Measurements from ENCODE around the gene MARK3.
A peak's percentile ranks its signal among the peaks of the same experiment; 100 is the strongest.
"Not testable (repeated sequence)": the region's sequence is repeated elsewhere in the genome, so short reads cannot be mapped to it uniquely, and the experiment has no call there.

Gene MARK3

DNA sequence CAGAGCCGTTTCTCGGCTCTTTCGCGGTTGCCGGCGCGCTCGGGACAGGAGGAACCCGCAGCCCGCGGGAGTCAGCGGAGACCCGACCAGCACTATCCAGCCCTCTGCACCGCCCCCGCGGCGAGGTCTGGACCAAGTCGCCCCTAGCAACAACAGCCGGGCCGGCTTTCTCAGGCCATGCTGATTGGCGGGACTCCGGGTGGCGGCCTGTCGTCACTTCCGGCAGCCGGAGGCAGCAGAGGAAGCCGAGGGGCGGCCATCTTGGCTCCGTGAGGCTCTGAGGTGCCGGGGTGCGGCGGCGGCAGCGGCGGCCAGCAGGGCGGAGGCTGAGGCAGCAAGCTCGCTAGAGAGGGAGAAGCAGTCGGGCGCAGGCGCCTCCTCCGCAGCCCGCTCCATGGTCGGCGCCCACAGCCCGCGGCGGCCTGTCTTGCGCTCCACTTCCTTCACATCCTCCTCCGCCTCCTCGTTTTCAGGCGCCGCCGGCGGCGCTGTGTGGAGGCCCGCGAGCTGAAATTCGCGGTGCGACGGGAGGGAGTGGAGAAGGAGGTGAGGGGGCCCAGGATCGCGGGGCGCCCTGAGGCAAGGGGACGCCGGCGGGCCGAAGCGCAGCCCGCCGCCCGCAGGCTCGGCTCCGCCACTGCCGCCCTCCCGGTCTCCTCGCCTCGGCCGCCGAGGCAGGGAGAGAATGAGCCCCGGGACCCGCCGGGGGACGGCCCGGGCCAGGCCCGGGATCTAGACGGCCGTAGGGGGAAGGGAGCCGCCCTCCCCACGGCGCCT is at the start of gene MARK3:
Gene MARK3, plus strand, starts transcription at position 264 of the 777 bp plus-strand sequence. CDS start 615 bp downstream, outside the sequence.
- peak; percentile 52 to 97 (median 94) for DNase-seq

DNA sequence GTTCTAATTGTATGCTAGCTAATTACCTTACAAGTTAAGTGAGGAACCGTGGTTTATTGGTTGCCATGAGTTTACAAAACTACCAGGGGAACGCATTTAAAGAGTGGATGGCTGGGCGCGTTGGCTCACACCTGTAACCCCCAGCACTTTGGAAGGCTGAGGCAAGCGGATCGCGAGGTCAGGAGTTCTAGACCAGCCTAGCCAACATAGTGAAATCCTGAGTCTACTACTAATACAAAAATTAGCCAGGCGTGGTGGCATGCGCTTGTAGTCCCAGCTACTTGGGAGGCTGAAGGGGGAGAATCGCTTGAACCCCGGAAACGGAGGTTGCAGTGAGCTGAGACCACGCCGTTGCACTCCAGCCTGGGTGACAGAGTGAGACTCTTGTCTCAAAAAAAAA is 49.0 kb upstream of the MARK3 start:
- no peak for DNase-seq

DNA sequence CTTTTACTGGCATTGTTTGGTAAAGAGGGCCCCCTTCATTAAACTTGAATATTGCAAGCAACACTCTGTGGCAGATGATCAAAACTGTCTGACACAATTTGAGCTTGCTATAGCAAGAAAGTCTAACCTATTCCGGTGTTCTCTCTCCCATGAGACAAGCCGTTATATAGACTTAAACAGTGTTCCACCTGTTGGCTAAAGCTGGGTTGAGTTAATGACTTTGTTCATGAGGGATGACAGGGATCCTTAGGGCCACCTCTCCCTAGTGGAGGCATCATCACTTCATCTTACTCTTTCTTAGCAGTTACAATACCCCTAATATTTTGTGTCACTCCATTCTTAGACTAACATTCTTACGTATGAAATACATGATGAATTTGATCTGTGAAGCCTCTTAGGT is 47.4 kb upstream of the MARK3 start:
- no peak for DNase-seq

DNA sequence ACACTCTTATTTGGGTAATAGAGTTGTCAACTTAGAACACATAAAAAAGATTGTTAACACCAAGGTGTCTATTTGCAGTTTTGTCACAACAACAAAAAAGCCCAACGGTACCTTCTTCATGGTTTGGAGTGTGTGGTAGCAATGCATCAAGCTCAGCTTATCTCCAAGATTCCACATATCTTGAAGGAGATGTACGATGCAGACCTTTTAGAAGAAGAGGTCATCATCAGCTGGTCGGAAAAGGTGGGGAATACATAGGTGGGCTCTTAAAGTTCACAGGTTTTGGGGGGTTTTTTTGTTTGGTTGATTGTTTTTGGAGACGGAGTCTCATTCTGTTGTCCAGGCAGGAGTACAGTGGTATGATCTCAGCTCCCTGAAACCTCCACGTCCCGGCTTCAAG is 45.7 kb upstream of the MARK3 start:
- DNase-seq: no peak

DNA sequence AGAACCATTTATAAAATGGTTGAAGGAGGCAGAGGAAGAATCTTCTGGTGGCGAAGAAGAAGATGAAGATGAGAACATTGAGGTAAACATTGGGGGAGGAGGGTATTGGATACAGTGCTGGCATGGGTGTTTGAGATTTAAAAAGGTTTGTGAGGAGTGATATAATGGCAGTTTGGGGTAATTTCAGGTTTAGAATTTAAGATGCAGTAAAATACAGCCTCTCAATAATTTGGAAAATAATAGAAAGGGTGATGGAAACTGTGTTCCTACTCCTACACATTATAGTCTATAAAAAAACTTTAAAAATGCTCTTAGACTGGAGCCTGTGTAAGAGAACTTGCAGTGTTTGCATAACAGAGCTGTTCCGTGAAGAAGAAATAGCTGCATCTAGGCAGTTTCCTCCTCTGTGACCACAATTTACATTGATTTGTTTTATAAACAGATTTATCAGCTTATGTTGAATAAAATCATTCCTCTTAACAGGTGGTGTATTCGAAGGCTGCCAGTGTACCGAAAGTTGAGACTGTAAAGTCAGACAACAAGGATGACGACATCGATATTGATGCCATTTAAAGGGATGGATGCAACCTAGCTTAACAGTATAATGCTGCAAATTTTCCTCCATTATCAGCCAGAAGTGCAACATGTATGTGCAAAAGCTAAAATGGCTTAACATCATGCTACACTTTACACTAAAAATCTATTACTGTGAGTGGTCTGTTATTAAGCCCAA is 44.6 kb upstream of the MARK3 start:
- DNase-seq: no peak

DNA sequence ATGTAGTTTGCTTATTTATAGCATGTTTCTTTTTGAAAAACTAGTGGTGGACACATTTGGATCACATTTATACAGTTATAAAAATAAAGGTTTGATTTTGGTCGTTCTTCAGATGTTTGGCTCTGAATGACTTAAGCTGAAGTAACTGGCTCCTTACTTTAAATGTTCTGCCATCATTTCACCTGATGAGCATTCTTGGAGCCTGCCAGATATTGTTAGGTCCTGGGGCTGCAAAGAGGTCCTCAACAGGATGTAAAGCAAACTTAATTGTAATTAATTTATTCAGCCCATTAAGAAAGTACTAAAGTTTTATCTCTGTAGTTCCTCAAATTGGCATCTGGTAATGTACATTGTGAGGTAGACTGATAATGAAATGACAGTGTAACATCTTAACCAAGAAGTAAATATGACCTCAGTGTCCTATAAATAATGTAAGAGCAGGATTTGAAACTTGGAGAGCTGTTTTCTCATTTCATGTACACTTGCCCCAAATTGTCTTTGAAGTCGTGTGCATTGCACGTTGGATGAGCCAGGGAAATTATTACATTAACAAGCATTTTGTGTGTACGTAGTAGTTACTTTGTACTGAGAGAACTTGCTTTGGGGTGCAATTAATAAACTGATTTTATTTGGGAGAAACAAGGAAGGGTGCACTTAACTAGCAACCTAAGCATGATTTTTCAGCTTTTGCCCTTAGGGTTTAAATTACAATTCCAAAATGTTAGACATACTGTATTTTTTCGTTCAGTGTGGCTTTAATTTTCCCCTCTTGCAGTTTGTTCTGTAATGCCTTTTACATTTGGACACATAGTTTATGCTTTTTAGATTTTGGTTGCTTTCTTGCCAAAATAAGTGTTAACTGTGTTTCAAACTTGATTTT is 43.7 kb upstream of the MARK3 start:
- DNase-seq: no peak

DNA sequence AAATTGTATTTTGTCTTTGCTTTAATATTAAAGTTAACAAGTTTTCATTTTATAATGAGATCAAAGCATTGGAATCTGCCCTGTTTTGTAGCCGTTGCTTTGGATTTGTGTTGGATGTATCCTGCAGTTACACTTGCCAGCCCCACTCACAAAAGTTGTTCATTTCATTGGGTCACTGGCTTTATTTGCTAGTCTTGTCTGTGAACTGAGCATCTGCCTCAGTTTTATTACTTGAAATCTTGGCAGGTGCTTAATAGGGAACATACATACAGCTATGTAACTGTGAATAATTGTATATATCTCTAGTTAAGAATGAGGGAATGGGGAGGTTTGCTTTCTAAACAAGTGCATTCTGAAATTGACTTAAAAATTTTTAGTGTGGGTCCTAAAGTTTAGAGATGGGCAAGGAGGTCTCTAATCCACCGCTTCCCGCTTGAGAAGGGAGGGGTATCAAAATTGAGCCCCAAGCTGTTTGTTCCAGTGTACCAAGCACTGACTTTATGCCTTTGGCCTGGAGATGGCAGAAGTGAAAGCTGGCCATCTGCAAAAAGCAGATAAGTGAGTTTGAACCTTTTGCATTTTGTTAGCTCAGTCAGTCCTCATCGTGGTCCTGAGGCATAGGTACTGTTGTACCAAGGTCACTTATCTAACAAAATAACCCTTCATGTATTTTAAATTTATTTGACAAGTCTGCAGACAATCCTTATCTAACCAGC is 41.9 kb upstream of the MARK3 start:
- DNase-seq: no peak

DNA sequence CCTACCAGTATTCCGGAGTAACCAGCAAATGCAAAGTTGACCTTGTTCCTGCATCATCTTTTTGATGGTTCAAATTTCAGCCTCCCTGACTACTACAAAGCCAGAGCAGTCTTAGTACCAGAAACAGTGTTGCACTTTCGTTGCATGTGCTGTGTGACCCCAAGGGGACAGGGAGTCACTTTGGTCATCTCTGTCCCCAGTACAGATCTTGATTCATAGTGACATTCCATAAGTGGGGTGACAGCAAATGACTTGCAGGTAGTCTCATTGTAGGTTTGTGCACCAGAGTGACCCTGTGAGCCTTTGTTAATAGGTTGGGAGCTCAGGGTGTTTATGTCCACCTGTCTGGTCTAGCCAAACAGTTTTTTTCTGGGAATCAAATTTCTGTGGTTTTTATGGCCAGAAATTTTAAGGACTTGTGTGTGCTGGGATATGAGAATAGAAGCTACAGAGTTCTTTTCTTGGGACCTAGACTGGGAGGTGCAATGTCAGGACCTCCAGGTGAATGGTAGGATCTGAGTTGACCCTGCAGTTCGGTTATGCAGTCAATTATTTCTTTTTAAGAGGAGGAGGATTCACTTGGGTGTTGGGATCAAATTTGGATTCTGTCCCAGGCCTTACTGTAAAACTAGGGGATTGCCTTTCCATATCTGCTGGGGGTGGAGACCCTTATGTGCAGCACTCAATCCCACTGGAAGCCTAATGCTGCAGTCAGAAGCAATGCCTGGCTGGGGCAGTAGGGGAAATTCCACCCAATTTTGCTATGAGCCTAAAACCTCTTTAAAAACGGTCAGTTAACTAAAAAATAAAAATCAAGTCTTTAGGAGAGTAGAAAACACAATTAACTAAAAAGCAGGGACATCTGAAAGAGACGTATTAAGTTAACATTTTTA is 41.1 kb upstream of the MARK3 start:
- no peak for DNase-seq

DNA sequence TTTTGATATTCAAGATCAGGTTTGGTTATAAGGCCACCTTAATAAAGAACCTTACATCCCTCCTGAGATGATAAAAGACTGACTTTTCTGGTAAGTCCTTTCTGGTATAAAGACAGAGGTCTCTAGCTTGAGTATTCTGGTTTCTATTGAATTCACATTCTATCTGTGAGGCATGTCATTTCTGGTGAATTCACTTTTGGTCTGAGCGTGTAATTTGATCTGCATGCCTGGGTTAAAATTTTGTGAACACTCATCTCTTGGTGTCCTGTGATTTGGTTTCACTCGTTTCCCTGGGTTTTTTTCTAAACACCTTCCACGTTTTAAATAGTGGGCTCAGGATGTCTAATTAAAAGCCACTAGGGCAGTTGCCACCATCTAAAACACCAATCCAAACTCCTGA is 38.9 kb upstream of the MARK3 start:
- no peak for DNase-seq

DNA sequence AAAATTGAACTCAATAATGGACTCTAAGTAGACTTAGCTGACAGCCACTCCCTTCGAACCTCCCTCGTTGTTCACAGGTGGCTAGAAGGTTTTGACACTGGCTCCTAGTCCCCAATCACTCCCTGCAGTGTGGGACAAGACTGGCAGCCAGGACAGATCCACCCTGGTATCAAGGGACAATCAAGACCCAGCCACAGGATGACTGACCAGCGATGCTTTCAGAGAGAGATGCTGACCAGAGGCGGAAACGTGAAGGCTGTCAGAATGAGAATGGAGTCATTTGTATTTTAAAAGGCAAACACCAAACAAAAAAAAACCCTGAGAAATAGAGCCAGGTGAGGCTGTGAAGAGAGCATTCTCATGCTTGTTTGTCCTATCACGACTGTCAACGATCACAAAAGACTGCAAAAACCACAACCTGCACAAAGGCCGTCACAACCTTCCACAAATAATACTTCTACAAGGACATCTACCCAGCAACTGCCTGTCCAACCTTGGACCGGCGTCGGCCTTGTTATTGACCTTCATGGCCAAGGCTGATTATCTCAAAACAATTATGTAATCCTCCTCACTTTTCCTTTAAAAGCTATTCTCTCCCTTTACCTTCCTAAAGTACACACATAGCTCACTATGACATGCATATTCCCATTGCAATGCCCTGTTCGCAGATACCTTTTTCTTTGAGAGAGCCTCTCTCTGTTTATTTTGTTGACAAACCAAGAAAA is 38.0 kb upstream of the MARK3 start:
- no peak for DNase-seq

DNA sequence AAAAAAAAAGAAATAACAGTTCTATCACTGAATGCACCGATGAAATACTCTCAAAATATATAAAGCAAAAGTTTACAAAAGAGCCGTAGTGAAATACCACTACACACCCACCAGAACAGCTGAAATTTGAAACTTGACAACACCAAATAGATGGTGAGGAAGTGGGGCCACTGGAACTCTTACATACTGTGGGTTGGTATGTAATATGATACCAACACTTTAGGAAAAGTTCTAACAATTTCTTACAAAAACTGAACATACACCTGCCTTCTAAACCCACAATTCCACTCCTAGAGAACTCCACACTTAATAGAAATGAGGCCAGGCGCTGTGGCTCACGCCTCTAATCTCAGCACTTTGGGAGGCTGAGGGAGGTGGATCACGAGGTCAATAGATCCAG is 37.1 kb upstream of the MARK3 start:
- no peak for DNase-seq

DNA sequence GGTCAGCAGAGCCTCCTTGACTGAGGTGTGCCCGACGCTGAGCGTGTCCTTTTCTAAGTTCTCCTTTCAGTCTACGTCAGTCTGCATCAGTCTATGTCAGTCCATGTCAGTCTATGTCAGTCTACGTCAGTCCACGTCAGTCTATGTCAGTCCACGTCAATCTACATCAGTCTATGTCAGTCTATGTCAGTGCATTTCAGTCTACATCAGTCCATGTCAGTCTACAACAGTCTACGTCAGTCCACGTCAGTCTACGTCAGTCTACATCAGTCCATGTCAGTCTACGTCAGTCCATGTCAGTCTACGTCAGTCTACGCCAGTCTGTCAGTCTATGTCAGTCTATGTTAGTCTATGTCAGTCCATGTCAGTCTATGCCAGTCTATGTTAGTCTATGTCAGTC is 35.2 kb upstream of the MARK3 start:
- no peak for DNase-seq

DNA sequence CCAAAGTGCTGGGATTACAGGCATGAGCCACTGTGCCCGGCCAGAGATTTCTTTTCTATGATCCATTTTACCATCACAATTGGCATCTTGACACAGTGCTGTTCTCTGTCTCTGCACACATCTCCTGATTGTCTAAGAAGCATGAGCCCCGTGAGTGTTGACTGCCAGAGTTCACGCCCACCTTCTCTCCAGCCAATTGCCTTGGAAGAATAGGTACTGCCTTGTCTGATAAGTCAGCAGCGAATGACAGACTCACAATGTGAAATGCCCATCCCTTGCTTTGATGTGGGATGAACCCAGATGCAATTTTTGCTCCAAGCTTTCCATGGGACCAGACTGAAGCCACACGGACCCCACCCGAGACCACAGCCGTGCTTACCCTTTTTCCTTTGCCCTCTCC is 31.9 kb upstream of the MARK3 start:
- DNase-seq: no peak

DNA sequence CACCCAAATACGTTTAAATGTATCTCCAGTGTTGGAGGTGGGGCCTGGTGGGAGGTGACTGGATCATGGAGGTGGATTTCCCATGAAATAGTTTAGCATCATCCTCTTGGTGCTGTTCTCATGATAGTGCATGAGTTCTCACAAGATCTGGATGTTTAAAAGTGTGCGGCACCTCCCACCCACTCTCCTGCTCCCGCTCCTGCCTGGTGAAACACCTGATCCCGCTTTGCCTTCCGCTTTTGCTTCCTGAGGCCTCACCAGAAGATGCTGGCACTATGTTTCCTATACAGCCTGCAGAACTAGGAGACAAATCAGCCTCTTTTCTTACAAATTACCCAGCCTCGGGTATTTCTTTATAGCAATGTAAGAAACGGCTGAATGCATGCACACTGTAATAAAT is 31.1 kb upstream of the MARK3 start:
- no peak for DNase-seq

DNA sequence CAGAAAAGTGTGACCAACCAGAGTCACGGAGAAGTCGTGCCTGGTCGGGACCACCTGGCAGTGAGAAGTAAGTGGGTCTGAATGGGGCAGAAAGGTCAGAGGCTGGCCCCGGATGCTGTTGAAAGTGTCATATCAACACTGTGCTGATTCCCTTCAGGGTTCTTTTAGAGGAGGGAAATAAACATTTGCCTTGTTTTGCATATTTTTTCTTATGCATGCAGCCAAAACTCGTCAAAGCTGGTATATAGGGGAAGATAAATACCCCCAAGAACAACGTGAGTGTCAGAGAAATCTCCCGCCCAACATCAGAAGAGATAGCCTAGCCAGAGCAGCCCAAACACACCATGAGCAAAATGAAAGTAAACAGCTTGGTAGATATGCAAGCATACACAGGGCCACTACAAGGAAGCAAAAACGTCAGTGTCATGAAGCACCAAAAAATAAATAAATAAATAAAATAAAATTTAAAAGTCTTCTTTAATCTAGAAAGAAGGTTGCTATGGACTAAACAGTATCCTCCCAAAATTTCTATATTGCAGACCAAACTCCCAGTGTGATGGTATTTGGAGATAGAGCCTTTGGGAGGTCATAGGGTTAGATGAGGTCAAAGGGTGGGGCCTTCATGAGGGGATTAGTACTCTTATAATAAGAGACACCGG is 29.1 kb upstream of the MARK3 start:
- no peak for DNase-seq

DNA sequence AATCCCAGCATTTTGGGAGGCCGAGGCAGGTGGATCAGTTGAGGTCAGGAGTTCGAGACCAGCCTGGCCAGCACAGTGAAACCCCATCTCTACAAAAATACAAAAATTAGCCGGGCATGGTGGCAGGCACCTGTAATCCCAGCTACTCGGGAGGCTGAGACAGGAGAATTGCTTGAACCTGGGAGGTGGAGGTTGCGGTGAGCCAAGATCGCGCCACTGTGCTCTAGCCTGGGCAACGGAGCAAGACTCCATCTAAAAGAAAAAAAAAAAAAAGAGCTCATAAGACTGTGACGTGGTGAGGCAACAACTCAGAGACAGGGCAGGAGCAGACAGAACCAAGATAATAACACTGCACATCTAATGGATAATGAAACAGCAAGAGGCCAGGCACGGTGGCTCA is 27.7 kb upstream of the MARK3 start:
- DNase-seq: not testable (repeated sequence)

DNA sequence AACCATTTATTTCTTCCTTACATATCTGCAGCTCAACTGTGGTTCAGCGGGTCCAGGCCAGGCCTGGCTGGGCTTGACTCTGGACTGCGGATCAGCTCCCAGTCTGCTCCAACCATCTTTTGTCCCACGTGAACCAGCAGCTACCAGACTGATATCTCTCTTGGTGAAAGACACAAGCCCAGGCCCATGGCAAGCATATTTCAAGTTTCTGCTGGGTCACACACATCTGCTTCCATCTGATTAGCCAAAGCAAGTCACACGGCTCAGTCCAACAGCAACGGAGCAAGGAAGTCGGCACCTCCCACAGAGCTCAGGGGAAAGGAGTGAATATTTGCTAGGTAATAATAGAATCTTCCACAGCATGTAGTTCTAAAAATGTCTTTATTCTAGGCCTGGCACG is 24.7 kb upstream of the MARK3 start:
- no peak for DNase-seq

DNA sequence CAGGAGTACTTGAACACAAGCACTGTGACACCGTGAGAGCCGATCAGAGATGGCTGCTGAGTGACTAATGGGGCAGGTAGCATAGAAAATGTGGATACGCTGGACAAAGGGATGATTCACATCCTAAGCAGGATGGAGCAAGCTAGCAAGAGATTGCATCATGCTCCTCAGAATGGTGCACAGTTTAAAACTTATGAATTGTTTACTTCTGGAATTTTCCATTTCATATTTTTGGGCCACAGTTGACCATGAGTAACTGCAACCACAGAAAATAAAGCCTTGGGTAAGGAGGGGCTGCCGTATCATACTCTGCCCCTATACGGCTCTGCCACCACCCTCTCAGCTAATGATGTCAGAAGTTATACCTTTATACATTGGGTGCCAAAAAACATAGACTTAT is 23.3 kb upstream of the MARK3 start:
- DNase-seq: no peak

DNA sequence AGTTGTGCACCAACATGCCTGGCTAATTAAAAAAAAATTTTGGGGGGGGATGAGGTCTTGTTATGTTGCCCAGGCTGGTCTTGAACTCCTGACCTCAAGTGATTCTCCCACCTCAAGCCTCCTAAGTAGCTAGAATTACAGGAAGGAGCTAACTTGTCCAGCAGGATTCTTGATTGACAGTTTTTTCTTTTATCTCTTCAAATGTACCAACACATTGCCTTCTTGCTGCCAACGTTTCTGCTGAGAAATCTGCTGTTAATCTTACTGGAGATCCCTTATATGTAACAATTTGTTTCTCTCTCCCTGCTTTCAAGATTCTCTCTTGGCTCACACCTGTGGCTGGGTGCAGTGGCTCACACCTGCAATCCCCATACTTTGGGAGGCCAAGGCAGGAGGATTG is 22.4 kb upstream of the MARK3 start:
- no peak for DNase-seq

DNA sequence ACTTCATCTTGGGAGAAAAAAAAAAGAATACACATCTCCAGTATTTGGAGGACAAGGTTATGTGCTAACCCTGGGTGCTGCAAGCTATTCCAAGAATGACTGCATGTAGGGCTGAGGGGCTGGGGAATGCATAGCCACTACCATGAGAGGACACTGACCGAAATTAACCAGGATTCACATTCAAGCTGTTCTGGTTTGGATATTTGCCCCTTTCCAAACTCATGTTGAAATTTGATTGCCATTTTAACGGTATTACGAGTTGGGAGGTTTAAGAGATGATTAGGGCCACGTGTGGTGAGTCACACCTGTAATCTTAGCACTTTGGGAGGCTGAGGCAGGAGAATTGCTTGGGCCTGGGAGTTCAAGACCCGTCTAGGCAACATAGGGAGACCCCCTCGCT is 18.5 kb upstream of the MARK3 start:
- DNase-seq: no peak

All from C1 segment of cervical spinal cord (tissue), 14 donors.